SK-N-SH (cell line): ENCODE measurements around the gene EPB41L4B. TPM values are rescaled to one million over a fixed set of nuclear protein-coding genes. Genes with fewer than 3 reads are reported as not detected.

Experiments
- CTCF ChIA-PET: fragments of 300-600, 350-600 bp; formaldehyde crosslinking; extraction: SDS; loops from one replicate; lab custom pipeline; 2021; lab: Yijun Ruan, JAX
- POLR2A ChIA-PET: fragments of 350-600 bp; sonication (Branson Sonifier 250); formaldehyde crosslinking; extraction: SDS; loops from one replicate; lab custom pipeline; 2020; ENCODE audit warnings: antibody characterized with exemption, inconsistent platforms; lab: Yijun Ruan, JAX
- DNase-seq: peaks from one replicate; pipeline ENCODE4 v3.0.0; 2012
- H2AFZ ChIP-seq: fragments of 200-600 bp; sonication (generic); 2 replicates; pipeline ENCODE4 v1.8.1; 2016; ENCODE audit warnings: antibody characterized with exemption, mild to moderate bottlenecking, low read depth
- H3F3A ChIP-seq: fragments of 200-600 bp; sonication (generic); replicated peaks from 2 replicates; pipeline ENCODE3; 2016; ENCODE audit warnings: antibody characterized with exemption, mild to moderate bottlenecking; ENCODE audit not compliant: insufficient read depth
- H3K27ac ChIP-seq, 2 experiments: fragments of 200-500 bp in 1 of 2; fragments of 200-600 bp in 1 of 2; sonication (Bioruptor generic) in 1 of 2; sonication (generic), shearing (Covaris generic) in 1 of 2; 2 replicates each; pipeline versions ENCODE4 v1.5.1 to v1.6.1; 2014 to 2016; ENCODE audit warnings: low read depth in 2 of 2, inconsistent platforms in 1 of 2, low read length in 1 of 2, mild to moderate bottlenecking in 1 of 2, mixed read lengths in 1 of 2
- H3K27me3 ChIP-seq: fragments of 200-600 bp; sonication (generic), shearing (Covaris generic); 2 replicates; pipeline ENCODE4 v1.6.1; 2016; ENCODE audit warnings: mixed run types; ENCODE audit not compliant: insufficient read depth
- H3K36me3 ChIP-seq, 2 experiments: fragments of 200-500 bp in 1 of 2; fragments of 200-600 bp in 1 of 2; sonication (Bioruptor generic) in 1 of 2; sonication (generic) in 1 of 2; replicated peaks in 1 of 2; 2 replicates each; pipeline versions ENCODE3 to v1.5.1; 2014 to 2016; ENCODE audit warnings: low read length in 1 of 2, mild to moderate bottlenecking in 1 of 2; ENCODE audit not compliant: insufficient read depth in 2 of 2, control insufficient read depth in 1 of 2
- H3K4me1 ChIP-seq, 2 experiments: fragments of 200-500 bp in 1 of 2; fragments of 200-600 bp in 1 of 2; sonication (Bioruptor generic) in 1 of 2; sonication (generic), shearing (Covaris generic) in 1 of 2; 2 replicates each; pipeline versions ENCODE4 v1.5.1 to v1.6.1; 2014 to 2016; ENCODE audit warnings: low read depth in 1 of 2, low read length in 1 of 2, mixed run types in 1 of 2; ENCODE audit not compliant: insufficient read depth in 2 of 2, control insufficient read depth in 1 of 2
- H3K4me2 ChIP-seq: fragments of 200-600 bp; sonication (generic), shearing (Covaris generic); 2 replicates; pipeline ENCODE4 v1.6.1; 2017; ENCODE audit warnings: mixed run types
- H3K4me3 ChIP-seq, 2 experiments: fragments of 200-500 bp in 1 of 2; fragments of 200-600 bp in 1 of 2; sonication (Bioruptor generic) in 1 of 2; sonication (generic), shearing (Covaris generic) in 1 of 2; 2 replicates each; pipeline versions ENCODE4 v1.5.1 to v1.8.1; 2014 to 2016; ENCODE audit warnings: low read depth in 2 of 2, inconsistent platforms in 1 of 2, low read length in 1 of 2, mild to moderate bottlenecking in 1 of 2, mixed read lengths in 1 of 2, moderate library complexity in 1 of 2
- H3K79me2 ChIP-seq: fragments of 200-600 bp; sonication (generic); 2 replicates; pipeline ENCODE4 v1.8.1; 2017; ENCODE audit warnings: mild to moderate bottlenecking; ENCODE audit not compliant: insufficient read depth
- H3K9ac ChIP-seq: fragments of 200-600 bp; sonication (generic); 2 replicates; pipeline ENCODE4 v1.6.1; 2017; ENCODE audit warnings: mixed run types
- H3K9me2 ChIP-seq: fragments of 200-600 bp; sonication (generic); 2 replicates; pipeline ENCODE4 v1.6.1; 2017; ENCODE audit warnings: mixed run types
- H3K9me3 ChIP-seq: fragments of 200-600 bp; sonication (generic); 2 replicates; pipeline ENCODE4 v1.6.1; 2017; ENCODE audit warnings: mixed run types, mild to moderate bottlenecking, moderate library complexity
- H4K20me1 ChIP-seq: fragments of 200-600 bp; sonication (generic); 2 replicates; pipeline ENCODE4 v1.6.1; 2017; ENCODE audit warnings: mild to moderate bottlenecking, mixed run types; ENCODE audit not compliant: insufficient read depth
- ELF1 ChIP-seq: IDR thresholded peaks from 2 replicates; pipeline ENCODE4 v1.4.0; 2012
- EP300 ChIP-seq, 2 experiments: IDR thresholded peaks; 2 replicates each; pipeline versions ENCODE4 v1.4.0 to v1.6.1; 2012; ENCODE audit warnings: borderline replicate concordance in 1 of 2, low read depth in 1 of 2, low read length in 1 of 2
- EZH2phosphoT487 ChIP-seq: fragments of 200-600 bp; sonication (generic); IDR thresholded peaks from 2 replicates; pipeline ENCODE4 v1.6.1; 2017; ENCODE audit warnings: low read depth, mixed run types, mild to moderate bottlenecking, antibody characterized with exemption, moderate library complexity, borderline replicate concordance
- FOSL2 ChIP-seq: IDR thresholded peaks from 2 replicates; pipeline ENCODE4 v1.4.0; 2012; ENCODE audit warnings: low read depth, mild to moderate bottlenecking, moderate library complexity, borderline replicate concordance
- FOXJ3 ChIP-seq: sonication (generic); formaldehyde crosslinking; IDR thresholded peaks from 2 replicates; pipeline ENCODE4 v1.5.1; 2020; ENCODE audit warnings: mild to moderate bottlenecking, missing genetic modification reagents
- FOXM1 ChIP-seq: IDR thresholded peaks from 2 replicates; pipeline ENCODE4 v1.4.0; 2012; ENCODE audit warnings: low read depth, mild to moderate bottlenecking
- GABPA ChIP-seq: IDR thresholded peaks from 2 replicates; pipeline ENCODE4 v1.4.0; 2012; ENCODE audit warnings: low read depth, mild to moderate bottlenecking
- GATA2 ChIP-seq: sonication (generic); formaldehyde crosslinking; IDR thresholded peaks from 2 replicates; pipeline ENCODE4 v1.5.0; 2020; ENCODE audit warnings: mild to moderate bottlenecking, missing genetic modification reagents
- JUND ChIP-seq: IDR thresholded peaks from 2 replicates; pipeline ENCODE4 v1.4.0; 2012
- MEF2A ChIP-seq: IDR thresholded peaks from 2 replicates; pipeline ENCODE4 v1.4.0; 2012; ENCODE audit warnings: low read depth, borderline replicate concordance
- MXI1 ChIP-seq: IDR thresholded peaks from 2 replicates; pipeline ENCODE4 v1.6.1; 2012; ENCODE audit warnings: mild to moderate bottlenecking, low read depth, low read length, improper control_type of control experiment
- POLR2AphosphoS5 ChIP-seq: IDR thresholded peaks from 2 replicates; pipeline ENCODE4 v1.6.1; 2012; ENCODE audit warnings: low read depth, low read length
- RAD21 ChIP-seq: IDR thresholded peaks from 2 replicates; pipeline ENCODE4 v1.6.1; 2012; ENCODE audit warnings: mild to moderate bottlenecking, low read length
- RFX5 ChIP-seq: IDR thresholded peaks from 2 replicates; pipeline ENCODE4 v1.6.1; 2012; ENCODE audit warnings: mild to moderate bottlenecking, improper control_type of control experiment, low read length
- SIN3A ChIP-seq: IDR thresholded peaks from 2 replicates; pipeline ENCODE4 v1.6.1; 2012; ENCODE audit warnings: low read depth, mild to moderate bottlenecking, low read length, moderate library complexity, borderline replicate concordance
- SMC3 ChIP-seq: IDR thresholded peaks from 2 replicates; pipeline ENCODE4 v1.6.1; 2012; ENCODE audit warnings: low read depth, low read length, improper control_type of control experiment
- TCF12 ChIP-seq: IDR thresholded peaks from 2 replicates; pipeline ENCODE4 v1.4.0; 2012
- TEAD4 ChIP-seq: IDR thresholded peaks from 2 replicates; pipeline ENCODE4 v1.4.0; 2012; ENCODE audit warnings: mild to moderate bottlenecking, borderline replicate concordance; ENCODE audit not compliant: insufficient read depth
- WGBS: methylation state at CpG from one replicate; pipeline ENCODE4 v1.1.6; 2017; ENCODE audit warnings: low lambda C conversion rate; 5-methylcytosine and 5-hydroxymethylcytosine counted together
- polyA plus RNA-seq, 3 experiments: library from polyadenylated mRNA; depleted of rRNA; stranded (reverse); fragments of >200 nt; gene quantifications; 2 replicates each; pipeline ENCODE4 v1.2.3, GENCODE V29; 2012
- TF ChIP-seq, protein P1 (sequence below): IDR thresholded peaks from 2 replicates; pipeline ENCODE4 v1.6.1; 2012; ENCODE audit warnings: mild to moderate bottlenecking, low read depth, low read length, moderate library complexity
- TF ChIP-seq, protein P2 (sequence below): fragments of 150-350 bp; IDR thresholded peaks from 2 replicates; pipeline ENCODE4 v1.6.1; 2016; ENCODE audit warnings: mild to moderate bottlenecking, low read depth, low read length
- TF ChIP-seq, protein P3 (sequence below): IDR thresholded peaks from 2 replicates; pipeline ENCODE4 v1.4.0; 2012; ENCODE audit warnings: low read depth, borderline replicate concordance
- TF ChIP-seq, protein P4 (sequence below): fragments of 200-600 bp; sonication (generic); IDR thresholded peaks from 2 replicates; pipeline ENCODE4 v1.6.1; 2017; ENCODE audit warnings: antibody characterized with exemption, mild to moderate bottlenecking, moderate library complexity

The EPB41L4B gene
- polyA plus RNA-seq, 1 of the 3 experiments (the other 2 are of a cell fraction), result 0.59 TPM

DNA sequence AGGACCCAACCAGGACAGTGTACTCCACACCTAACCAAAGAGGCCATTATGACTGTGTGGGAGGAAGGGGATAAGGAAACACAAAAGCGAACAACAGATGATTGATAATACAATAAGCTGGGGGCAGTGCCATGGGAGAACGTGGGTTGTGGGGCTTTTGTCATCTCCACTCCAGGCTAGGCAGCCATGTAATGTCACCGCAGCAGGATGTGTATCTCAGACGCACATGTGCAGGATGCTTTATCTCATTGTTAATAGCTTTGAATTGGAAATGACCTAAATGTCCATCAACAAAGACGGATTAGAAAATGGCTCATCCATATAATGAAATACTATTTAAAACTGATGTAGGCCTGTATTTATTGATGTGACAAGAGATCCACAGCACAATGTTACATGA is 51.0 kb downstream of the EPB41L4B start:
- Histone ChIP-seq H3K79me2 (no peaks in the 10 kb centered on the region), H4K20me1 (no peaks in the 10 kb centered on the region), H2AFZ (no peak overlapping the region), H3K9me3 (peaks cover 4% of the 10 kb centered on the region; the same call in 1 of the 2 replicates), H3K9me2 (no peaks in the 10 kb centered on the region), H3K27ac (peak overlapping the region in 1 of 2 experiments; percentile 68; a peak in 2 of 4 replicates), H3K27me3 (no peaks in the 10 kb centered on the region), H3K4me3 (no peak overlapping the region), H3K36me3 (no peaks in the 10 kb centered on the region), H3K4me2 (no peak overlapping the region), H3K4me1 (peaks cover 0 to 19% of the 10 kb centered on the region in 2 experiments; a peak in 2 of 4 replicates), H3F3A (no peaks in the 10 kb centered on the region), H3K9ac (no peak overlapping the region)
- 51% methylated on average over 5 of the region's 5 CpGs for WGBS
- POLR2A ChIA-PET, result interaction anchor here (1.0 kb wide), 1 partner anchor 10 kb away, joined by 3 read pairs; no protein-coding TSS in a partner anchor
- peak; percentile 68 for DNase-seq
- TF ChIP-seq RAD21 (no peak), EZH2phosphoT487 (no peak), POLR2AphosphoS5 (no peak), GATA2 (CRISPR knock-in tag) (peak; percentile 50; the same call in 1 of the 2 replicates), RFX5 (no peak), ELF1 (no peak), MXI1 (peak; percentile 50; the same call in 1 of the 2 replicates), FOXJ3 (CRISPR knock-in tag) (peak; percentile 71; the same call in 1 of the 2 replicates), FOXM1 (no peak), SIN3A (no peak), FOSL2 (no peak), GABPA (no peak), TCF12 (no peak), JUND (no peak), SMC3 (no peak), TEAD4 (no peak), MEF2A (no peak), EP300 (IDR thresholded peaks at IDR 0.05; ENCODE audit: borderline replicate concordance in 1 of 2, low read depth in 1 of 2, low read length in 1 of 2) (peak in 1 of 2 experiments; percentile 58; a peak in 1 of 4 replicates)
- TF ChIP-seq, protein P1, sequence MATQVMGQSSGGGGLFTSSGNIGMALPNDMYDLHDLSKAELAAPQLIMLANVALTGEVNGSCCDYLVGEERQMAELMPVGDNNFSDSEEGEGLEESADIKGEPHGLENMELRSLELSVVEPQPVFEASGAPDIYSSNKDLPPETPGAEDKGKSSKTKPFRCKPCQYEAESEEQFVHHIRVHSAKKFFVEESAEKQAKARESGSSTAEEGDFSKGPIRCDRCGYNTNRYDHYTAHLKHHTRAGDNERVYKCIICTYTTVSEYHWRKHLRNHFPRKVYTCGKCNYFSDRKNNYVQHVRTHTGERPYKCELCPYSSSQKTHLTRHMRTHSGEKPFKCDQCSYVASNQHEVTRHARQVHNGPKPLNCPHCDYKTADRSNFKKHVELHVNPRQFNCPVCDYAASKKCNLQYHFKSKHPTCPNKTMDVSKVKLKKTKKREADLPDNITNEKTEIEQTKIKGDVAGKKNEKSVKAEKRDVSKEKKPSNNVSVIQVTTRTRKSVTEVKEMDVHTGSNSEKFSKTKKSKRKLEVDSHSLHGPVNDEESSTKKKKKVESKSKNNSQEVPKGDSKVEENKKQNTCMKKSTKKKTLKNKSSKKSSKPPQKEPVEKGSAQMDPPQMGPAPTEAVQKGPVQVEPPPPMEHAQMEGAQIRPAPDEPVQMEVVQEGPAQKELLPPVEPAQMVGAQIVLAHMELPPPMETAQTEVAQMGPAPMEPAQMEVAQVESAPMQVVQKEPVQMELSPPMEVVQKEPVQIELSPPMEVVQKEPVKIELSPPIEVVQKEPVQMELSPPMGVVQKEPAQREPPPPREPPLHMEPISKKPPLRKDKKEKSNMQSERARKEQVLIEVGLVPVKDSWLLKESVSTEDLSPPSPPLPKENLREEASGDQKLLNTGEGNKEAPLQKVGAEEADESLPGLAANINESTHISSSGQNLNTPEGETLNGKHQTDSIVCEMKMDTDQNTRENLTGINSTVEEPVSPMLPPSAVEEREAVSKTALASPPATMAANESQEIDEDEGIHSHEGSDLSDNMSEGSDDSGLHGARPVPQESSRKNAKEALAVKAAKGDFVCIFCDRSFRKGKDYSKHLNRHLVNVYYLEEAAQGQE, result no peak
- TF ChIP-seq, protein P2, sequence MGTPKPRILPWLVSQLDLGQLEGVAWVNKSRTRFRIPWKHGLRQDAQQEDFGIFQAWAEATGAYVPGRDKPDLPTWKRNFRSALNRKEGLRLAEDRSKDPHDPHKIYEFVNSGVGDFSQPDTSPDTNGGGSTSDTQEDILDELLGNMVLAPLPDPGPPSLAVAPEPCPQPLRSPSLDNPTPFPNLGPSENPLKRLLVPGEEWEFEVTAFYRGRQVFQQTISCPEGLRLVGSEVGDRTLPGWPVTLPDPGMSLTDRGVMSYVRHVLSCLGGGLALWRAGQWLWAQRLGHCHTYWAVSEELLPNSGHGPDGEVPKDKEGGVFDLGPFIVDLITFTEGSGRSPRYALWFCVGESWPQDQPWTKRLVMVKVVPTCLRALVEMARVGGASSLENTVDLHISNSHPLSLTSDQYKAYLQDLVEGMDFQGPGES, result no peak
- TF ChIP-seq, protein P3, sequence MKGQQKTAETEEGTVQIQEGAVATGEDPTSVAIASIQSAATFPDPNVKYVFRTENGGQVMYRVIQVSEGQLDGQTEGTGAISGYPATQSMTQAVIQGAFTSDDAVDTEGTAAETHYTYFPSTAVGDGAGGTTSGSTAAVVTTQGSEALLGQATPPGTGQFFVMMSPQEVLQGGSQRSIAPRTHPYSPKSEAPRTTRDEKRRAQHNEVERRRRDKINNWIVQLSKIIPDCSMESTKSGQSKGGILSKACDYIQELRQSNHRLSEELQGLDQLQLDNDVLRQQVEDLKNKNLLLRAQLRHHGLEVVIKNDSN, result no peak
- TF ChIP-seq, protein P4, sequence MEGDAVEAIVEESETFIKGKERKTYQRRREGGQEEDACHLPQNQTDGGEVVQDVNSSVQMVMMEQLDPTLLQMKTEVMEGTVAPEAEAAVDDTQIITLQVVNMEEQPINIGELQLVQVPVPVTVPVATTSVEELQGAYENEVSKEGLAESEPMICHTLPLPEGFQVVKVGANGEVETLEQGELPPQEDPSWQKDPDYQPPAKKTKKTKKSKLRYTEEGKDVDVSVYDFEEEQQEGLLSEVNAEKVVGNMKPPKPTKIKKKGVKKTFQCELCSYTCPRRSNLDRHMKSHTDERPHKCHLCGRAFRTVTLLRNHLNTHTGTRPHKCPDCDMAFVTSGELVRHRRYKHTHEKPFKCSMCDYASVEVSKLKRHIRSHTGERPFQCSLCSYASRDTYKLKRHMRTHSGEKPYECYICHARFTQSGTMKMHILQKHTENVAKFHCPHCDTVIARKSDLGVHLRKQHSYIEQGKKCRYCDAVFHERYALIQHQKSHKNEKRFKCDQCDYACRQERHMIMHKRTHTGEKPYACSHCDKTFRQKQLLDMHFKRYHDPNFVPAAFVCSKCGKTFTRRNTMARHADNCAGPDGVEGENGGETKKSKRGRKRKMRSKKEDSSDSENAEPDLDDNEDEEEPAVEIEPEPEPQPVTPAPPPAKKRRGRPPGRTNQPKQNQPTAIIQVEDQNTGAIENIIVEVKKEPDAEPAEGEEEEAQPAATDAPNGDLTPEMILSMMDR, result no peak
- CTCF ChIA-PET, result interaction anchor here (0.5 to 1.6 kb wide), 4 partner anchors 8 to 37 kb away, joined by 3 to 5 read pairs (median 4); no protein-coding TSS in a partner anchor
